Hepatic stellate cell (primary cell): ENCODE data around the gene KCNN1.
"Not testable (repeated sequence)": the region's sequence is repeated elsewhere in the genome, so short reads cannot be mapped to it uniquely, and the experiment has no call there.

Experiments used
- DNase-seq: peaks from one replicate; pipeline ENCODE4 v3.0.0; 2011; ENCODE audit warnings: low spot score

The KCNN1 gene

DNA sequence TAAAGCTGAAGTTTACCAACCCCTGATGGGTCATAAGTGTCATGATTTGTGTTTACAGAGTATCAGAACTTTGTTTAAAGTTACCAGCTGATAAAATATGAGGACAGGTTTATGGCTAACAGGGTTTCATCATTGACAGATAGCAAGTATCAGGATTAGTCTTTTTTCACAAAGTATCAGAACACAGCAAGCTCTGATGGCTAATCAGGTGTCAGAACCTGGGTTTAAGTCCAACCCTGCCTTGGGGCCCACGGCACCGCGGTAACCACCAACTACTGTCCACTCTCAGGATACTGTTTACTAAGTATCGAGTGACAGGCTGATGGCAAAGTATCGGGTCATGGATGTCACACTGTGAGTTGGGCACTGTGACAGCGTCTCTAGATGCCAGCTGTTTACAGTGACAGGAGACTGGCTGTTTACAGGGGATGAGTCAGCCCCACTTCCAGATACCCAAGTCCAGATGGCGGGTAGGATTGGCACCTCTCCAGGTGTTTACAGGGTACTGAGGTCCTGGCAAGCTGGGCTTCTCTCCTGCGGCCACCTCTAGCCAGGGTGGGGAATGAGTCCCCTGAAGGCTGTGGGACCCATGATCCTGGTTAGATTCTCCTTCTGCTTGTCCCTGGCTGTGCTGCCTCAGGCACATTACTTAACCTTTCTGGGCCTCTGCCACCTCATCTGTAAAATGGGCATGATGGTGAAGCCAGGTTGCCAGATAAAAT is 62.9 kb downstream of the KCNN1 start:
- no peak for DNase-seq

DNA sequence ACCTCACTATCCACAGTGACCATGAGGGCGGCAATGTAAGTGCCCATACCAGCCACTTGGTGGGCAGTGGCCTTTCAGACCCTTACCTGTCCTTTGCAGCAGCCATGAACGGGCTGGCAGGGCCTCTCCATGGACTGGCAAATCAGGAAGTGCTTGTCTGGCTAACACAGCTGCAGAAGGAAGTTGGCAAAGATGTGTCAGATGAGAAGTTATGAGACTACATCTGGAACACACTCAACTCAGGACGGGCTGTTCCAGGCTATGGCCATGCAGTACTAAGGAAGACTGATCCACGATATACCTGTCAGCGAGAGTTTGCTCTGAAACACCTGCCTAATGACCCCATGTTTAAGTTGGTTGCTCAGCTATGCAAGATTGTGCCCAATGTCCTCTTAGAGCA is 64.5 kb downstream of the KCNN1 start:
- DNase-seq: not testable (repeated sequence)

DNA sequence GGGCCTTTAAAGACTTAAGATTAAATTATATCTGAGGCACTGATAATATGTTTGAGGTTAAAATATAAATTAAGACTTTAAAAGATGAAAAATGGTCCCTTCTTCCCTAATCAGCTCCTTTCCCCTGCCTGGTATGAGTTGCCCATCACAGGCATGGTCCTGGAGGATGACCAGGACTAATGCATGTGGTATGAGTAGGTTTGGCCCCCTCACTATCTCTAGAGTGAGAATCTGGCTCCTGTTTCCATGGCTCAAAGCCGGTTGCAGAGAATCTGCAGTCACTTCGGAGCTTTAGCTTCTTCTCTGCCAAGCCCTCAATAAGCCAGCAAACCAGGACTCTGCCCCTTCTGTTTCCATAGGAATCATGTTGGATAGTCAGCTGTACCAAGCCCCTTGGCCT is 65.2 kb downstream of the KCNN1 start:
- not testable (repeated sequence) for DNase-seq

DNA sequence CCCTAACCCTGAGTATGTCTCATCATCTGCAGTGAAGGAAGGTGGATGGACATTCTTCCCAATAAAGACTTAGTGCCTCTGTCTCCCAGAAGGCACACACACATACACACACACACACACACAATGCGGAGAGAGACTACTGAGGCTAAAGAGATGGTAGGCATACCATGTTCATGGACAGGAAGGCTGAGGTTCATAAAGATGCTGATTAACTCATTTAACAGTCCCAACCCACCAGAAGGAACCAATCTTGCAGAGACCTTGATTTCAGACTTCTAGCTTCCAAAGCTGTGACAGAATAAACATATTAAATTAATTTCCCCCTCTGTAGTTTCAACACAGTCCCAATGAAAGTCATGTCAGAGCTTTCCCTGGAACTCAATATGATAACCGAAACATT is 74.1 kb downstream of the KCNN1 start:
- DNase-seq: no peak

DNA sequence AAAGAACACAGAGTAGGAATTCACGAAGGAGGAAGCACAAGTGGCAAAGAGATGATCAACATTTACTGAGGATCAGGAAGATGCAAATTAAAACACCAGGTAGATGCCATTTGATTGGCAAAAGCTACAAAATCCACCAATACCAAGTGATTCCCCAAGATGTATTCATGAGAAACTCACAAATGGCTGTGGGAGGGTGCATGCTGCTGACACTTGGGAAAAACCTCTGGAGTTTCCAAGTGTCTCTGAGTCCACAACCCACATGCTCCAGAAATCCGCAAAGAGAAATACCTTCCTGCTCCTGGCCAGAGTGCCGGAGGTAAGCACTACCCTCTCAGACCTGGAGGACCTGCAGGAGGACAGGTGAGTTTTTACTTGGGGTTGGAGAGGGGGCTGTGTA is 76.8 kb downstream of the KCNN1 start:
- DNase-seq: no peak

DNA sequence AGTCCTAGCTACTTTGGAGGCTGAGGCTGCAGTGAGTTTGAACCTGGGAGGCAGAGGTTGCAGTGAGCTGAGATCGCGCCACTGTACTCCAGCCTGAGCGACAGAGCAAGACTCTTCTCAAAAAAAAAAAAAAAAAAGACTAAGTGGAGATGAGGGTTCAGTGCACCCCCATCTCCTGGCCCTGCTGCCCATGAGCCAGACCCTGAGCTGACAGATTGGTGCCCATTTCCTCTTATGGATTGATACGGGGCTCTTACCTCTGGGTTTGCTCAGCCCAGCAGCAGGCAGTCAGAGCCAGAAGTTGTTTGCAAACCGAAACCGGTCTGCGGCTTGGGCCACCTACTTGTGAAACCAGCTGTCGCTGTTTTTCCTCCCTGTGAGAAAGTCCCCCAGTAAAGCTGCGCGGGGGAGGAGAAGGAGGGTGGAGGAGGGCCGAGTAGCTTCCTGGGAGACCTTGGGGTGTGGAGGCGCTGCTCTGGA is 78.0 kb downstream of the KCNN1 start:
- DNase-seq: peak; percentile 81

DNA sequence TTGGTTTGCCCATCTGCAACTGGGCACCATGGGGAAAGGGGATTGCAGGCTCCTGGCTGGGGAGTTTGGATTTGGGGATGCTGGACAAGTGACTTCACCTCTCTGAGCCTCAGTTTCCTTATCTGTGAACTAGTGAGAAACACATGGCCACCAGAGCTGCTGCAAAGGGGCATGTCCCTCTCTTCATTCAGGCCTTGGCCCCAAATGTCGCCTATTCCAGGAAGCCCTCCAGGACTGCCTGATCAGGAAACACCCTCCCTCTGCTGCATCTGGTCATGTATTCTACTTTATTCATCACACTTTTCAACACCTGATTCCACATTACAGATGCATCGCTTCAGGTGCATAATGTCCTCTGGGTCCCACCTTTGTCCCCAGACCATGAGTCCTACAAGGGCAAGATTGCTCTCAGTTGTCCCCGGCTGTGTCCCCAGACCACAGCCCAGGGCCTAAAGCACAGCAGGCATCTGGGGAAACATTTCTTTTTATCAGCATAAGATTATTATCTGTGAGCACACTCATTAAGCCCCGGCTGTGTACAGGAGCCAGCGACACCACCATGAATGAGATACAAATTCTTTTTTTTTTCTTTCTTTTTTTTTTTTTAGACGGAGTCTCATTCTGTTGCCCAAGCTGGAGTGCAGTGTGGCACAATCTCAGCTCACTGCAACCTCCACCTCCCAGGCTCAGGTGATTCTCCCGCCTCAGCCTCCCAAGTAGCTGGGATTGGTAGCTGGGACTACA is 78.6 kb downstream of the KCNN1 start:
- no peak for DNase-seq

DNA sequence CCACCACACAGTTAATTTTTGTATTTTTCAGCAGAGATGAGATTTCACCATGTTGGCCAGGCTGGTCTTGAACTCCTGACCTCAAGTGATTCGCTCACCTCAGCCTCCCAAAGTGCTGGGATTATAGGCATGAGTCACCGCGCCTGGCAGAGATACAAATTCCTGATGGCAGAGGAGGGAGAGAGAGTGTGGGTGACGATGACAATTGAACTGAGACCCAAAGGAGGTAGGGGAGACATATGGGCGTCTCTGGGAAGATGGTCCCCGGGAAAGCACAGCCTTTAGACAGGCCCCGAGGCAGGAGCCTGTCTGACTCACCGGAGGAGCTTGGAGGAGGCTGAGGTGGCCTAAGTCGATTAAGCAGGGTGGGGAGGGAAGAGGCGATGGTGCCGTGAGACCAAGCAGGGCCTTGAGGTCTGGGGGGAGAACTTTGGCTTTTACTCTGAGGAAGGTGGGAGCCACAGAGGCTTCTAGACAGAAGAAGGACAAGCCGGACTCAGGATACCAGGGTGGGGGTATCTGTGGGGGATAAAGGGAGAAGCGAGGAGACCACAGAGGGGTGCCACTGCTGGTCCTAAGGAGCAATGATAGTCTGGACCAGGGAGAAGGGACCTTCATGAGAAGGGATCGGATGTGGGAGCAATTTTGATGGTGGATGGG is 79.3 kb downstream of the KCNN1 start:
- peak; percentile 57 for DNase-seq

DNA sequence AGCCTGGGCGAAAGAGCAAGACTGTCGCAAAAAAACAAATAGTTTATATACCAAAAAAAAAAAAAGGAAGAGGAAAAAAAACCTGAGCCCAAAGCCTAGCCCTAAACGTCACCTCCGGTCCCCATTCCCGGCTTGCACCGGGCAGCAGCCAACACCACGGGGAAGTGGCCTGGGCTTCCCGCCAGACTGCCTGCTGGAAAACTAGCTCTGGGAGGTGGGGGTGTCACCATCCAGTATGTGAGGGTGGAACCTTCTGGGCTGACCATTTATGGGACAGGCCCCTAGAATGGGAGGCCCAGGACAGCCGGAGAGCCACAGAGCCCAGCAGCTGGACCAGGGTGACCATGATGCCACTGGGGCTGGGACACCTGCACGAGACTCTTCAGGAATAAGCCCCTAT is 82.5 kb downstream of the KCNN1 start:
- DNase-seq: peak; percentile 58
